MCF 10A (cell line): ENCODE measurements around the gene NAALADL2. TPM values are rescaled to one million over a fixed set of nuclear protein-coding genes. Genes with fewer than 3 reads are reported as not detected.

Experiments
- BruUV-seq: library from RNA; stranded (reverse); fragments of 400-500 nt; replicated peaks from 2 replicates; lab custom pipeline; 2021; lab: Mats Ljungman, UMichigan
- CTCF ChIA-PET: fragments of 300-600 bp; sonication (Branson Sonifier 250); formaldehyde crosslinking; extraction: SDS; loops from one replicate; lab custom pipeline; 2021; ENCODE audit warnings: antibody characterized with exemption, inconsistent platforms; lab: Yijun Ruan, JAX
- POLR2A ChIA-PET: fragments of 300-600, 350-650 bp; sonication (Branson Sonifier 250); formaldehyde crosslinking; extraction: SDS; loops from one replicate; lab custom pipeline; 2020; ENCODE audit warnings: antibody characterized with exemption, inconsistent platforms; lab: Yijun Ruan, JAX
- DNase-seq: peaks from one replicate; pipeline ENCODE4 v3.0.0-alpha.2; 2018; ENCODE audit not compliant: unreplicated experiment
- H3K27ac Mint-ChIP-seq: one replicate; pipeline ENCODE4 v1.8.0; 2022; ENCODE audit warnings: mild to moderate bottlenecking, low read depth, mixed read lengths; ENCODE audit not compliant: unreplicated experiment
- H3K27me3 Mint-ChIP-seq: one replicate; pipeline ENCODE4 v1.8.0; 2022; ENCODE audit warnings: mixed read lengths; ENCODE audit not compliant: insufficient read depth, unreplicated experiment
- H3K36me3 Mint-ChIP-seq: one replicate; pipeline ENCODE4 v1.8.0; 2022; ENCODE audit warnings: mild to moderate bottlenecking, moderate library complexity, mixed read lengths; ENCODE audit not compliant: insufficient read depth, unreplicated experiment
- H3K4me1 Mint-ChIP-seq: one replicate; pipeline ENCODE4 v1.8.0; 2022; ENCODE audit warnings: mixed read lengths; ENCODE audit not compliant: insufficient read depth, unreplicated experiment
- H3K4me3 Mint-ChIP-seq: one replicate; pipeline ENCODE4 v1.8.0; 2022; ENCODE audit warnings: mild to moderate bottlenecking, moderate library complexity, mixed read lengths; ENCODE audit not compliant: unreplicated experiment
- H3K9me3 Mint-ChIP-seq: one replicate; pipeline ENCODE4 v1.8.0; 2022; ENCODE audit warnings: mixed read lengths; ENCODE audit not compliant: unreplicated experiment
- intact Hi-C: fragments of 100-400 bp; cut with micrococcal nuclease; formaldehyde crosslinking; loops from 2 replicates; pipeline ENCODE4 v1.14.1; 2022
- total RNA-seq: library from RNA; stranded (reverse); gene quantifications from 2 replicates; pipeline ENCODE4 v1.2.3, GENCODE V29; 2022
- TF ChIP-seq, protein P1 (sequence below): fragments of 200-600 bp; IDR thresholded peaks from one replicate; pipeline ENCODE4 v1.8.0; 2022; ENCODE audit warnings: antibody characterized with exemption, mild to moderate bottlenecking; ENCODE audit not compliant: unreplicated experiment

Gene NAALADL2
- total RNA-seq, 1 experiment from 2014 or later: 4.2 TPM

DNA sequence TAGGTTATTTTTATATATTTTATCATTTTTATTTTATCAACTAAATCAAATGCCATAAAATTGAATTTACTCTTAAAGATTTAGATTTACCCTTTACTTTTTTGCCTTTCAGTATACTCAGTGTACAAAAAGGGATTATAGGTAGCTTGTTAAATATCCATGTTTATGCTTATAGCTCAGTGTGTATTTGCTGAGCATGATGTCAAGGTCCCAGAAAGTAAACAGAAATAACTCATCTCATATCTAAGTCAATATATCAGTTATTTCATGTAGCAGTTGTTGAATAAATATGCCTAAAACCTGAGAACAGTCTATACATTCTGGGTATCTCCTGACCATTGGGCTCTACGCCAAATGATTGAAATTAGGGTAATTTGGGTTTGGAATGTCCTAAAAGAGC is 693.8 kb downstream of the NAALADL2 start:
- DNase-seq: no peak
- no TSS peak for BruUV-seq
- TF ChIP-seq, protein P1, sequence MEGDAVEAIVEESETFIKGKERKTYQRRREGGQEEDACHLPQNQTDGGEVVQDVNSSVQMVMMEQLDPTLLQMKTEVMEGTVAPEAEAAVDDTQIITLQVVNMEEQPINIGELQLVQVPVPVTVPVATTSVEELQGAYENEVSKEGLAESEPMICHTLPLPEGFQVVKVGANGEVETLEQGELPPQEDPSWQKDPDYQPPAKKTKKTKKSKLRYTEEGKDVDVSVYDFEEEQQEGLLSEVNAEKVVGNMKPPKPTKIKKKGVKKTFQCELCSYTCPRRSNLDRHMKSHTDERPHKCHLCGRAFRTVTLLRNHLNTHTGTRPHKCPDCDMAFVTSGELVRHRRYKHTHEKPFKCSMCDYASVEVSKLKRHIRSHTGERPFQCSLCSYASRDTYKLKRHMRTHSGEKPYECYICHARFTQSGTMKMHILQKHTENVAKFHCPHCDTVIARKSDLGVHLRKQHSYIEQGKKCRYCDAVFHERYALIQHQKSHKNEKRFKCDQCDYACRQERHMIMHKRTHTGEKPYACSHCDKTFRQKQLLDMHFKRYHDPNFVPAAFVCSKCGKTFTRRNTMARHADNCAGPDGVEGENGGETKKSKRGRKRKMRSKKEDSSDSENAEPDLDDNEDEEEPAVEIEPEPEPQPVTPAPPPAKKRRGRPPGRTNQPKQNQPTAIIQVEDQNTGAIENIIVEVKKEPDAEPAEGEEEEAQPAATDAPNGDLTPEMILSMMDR: no peak
- H3K4me1 Mint-ChIP-seq: no peaks in the 10 kb centered on the region
- H3K36me3 Mint-ChIP-seq: no peaks in the 10 kb centered on the region
- POLR2A ChIA-PET: no interaction called here
- H3K9me3 Mint-ChIP-seq: no peaks in the 10 kb centered on the region
- CTCF ChIA-PET: no interaction called here
- no peak overlapping the region for H3K4me3 Mint-ChIP-seq
- H3K27me3 Mint-ChIP-seq: no peaks in the 10 kb centered on the region
- intact Hi-C loops: no loop called here
- no peak overlapping the region for H3K27ac Mint-ChIP-seq

DNA sequence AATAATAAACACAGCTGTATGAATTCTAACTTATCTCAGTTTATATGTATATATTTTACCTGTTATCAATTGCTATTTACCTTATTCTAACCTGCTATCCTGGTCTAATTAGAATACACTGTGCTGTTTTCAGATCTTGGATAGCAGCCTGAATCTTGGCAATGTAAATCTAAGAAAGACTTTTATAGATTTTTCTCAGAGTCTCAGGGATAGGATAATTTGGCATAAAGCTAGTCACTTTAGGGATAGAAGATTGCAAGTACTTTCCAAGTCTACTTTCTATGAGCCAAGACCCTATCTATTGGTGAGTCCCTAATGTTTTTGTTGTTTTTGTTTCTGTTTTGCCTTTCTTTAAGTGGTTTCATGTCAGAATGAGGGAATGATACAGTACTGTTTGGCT is 695.7 kb downstream of the NAALADL2 start:
- intact Hi-C loops: no loop called here
- CTCF ChIA-PET: no interaction called here
- BruUV-seq: no TSS peak
- Mint-ChIP-seq H3K27me3 (no peaks in the 10 kb centered on the region), H3K36me3 (no peaks in the 10 kb centered on the region), H3K4me1 (no peaks in the 10 kb centered on the region), H3K9me3 (peaks cover 7% of the 10 kb centered on the region), H3K27ac (no peak overlapping the region), H3K4me3 (no peak overlapping the region)
- POLR2A ChIA-PET: no interaction called here
- no peak for DNase-seq
- TF ChIP-seq, protein P1: no peak

DNA sequence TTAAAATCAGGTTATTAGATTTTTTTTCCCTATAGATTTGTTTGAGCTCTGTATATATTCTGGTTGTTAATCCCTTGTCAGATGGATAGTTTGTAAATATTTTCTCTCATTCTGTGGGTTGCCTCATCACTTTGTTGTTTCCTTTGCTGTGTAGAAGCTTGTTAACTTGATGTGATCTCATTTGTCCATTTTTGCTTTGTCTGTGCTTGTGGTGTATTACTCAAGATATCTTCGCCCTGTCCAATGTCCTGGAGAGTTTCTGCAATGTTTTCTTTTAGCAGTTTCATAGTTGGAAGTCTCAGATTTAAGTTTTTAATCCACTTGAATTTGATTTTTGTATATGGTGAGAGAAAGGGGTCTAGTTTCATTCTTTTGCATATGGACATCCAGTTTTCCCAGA is 699.1 kb downstream of the NAALADL2 start:
- CTCF ChIA-PET: no interaction called here
- BruUV-seq: no TSS peak
- POLR2A ChIA-PET: no interaction called here
- no peaks in the 10 kb centered on the region for H3K27me3 Mint-ChIP-seq
- H3K9me3 Mint-ChIP-seq: peaks cover 7% of the 10 kb centered on the region
- TF ChIP-seq, protein P1: no peak
- intact Hi-C loops: no loop called here
- no peak overlapping the region for H3K4me3 Mint-ChIP-seq
- no peak overlapping the region for H3K27ac Mint-ChIP-seq
- H3K36me3 Mint-ChIP-seq: no peaks in the 10 kb centered on the region
- H3K4me1 Mint-ChIP-seq: no peaks in the 10 kb centered on the region
- no peak for DNase-seq

DNA sequence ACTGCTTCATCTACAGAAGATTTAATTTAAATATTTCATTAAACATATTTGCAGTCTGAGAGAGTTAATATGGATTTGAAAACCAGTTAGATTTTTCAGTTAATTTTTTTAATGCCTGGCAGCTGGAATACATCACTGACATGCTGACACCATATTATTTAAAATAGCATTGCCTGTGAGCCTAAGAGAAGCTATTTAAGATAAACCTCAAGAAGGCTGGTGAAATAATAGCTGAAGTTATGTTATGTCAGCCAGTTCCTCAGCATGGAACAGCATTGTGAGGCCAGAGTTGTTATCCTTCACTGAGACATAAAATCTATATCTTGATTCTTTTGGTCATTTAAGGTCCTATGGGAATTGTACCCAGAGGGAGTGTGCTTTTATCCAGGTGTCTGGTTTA is 705.2 kb downstream of the NAALADL2 start:
- H3K27me3 Mint-ChIP-seq: no peaks in the 10 kb centered on the region
- no peak overlapping the region for H3K4me3 Mint-ChIP-seq
- H3K9me3 Mint-ChIP-seq: no peaks in the 10 kb centered on the region
- CTCF ChIA-PET: interaction anchor here (0.6 kb wide), 1 partner anchor 1409 kb away, joined by 3 read pairs; no protein-coding TSS in a partner anchor
- H3K27ac Mint-ChIP-seq: no peak overlapping the region
- intact Hi-C loops: no loop called here
- DNase-seq: no peak
- BruUV-seq: no TSS peak
- H3K36me3 Mint-ChIP-seq: no peaks in the 10 kb centered on the region
- POLR2A ChIA-PET: interaction anchor here (0.7 kb wide), 1 partner anchor 108 kb away, joined by 3 read pairs; no protein-coding TSS in a partner anchor
- TF ChIP-seq, protein P1: no peak
- no peaks in the 10 kb centered on the region for H3K4me1 Mint-ChIP-seq
